Kidney (tissue), 14 donors: ENCODE data around the gene CLEC16A. TPM values are rescaled to one million over a fixed set of nuclear protein-coding genes. Genes with fewer than 3 reads are reported as not detected.

Experiments
- DNase-seq, 5 donors: peaks; one replicate each; pipeline ENCODE4 v3.0.0-alpha.2; 2013 to 2020
- FAIRE-seq: peaks from 2 replicates; lab custom pipeline; 2012; peaks lifted over from hg19 to GRCh38; lab: Jason Lieb, UNC
- H3K27ac ChIP-seq, 2 donors: one replicate each; pipeline ENCODE4 v1.7.0; 2013; ENCODE audit warnings: low read depth in 2 of 2, low read length in 2 of 2, inconsistent platforms in 1 of 2
- H3K27me3 ChIP-seq: one replicate; pipeline ENCODE4 v1.7.1; 2013; ENCODE audit warnings: low read length, inconsistent platforms; ENCODE audit not compliant: control insufficient read depth, insufficient read depth
- H3K36me3 ChIP-seq, 3 donors: one replicate each; pipeline versions ENCODE4 v1.7.0 to v1.7.1; 2013; ENCODE audit warnings: low read length in 3 of 3, control low read depth in 1 of 3, inconsistent platforms in 1 of 3; ENCODE audit not compliant: insufficient read depth in 3 of 3, control insufficient read depth in 2 of 3
- H3K4me1 ChIP-seq, 3 donors: one replicate each; pipeline versions ENCODE4 v1.7.0 to v1.7.1; 2013; ENCODE audit warnings: low read length in 3 of 3, inconsistent platforms in 1 of 3, low read depth in 1 of 3; ENCODE audit not compliant: control insufficient read depth in 2 of 3, insufficient read depth in 2 of 3
- H3K4me3 ChIP-seq, 3 donors: one replicate each; pipeline versions ENCODE4 v1.7.0 to v1.8.1; 2013; ENCODE audit warnings: low read length in 3 of 3, control low read depth in 1 of 3, inconsistent platforms in 1 of 3
- H3K9ac ChIP-seq, 3 donors: one replicate each; pipeline versions ENCODE4 v1.7.0 to v1.7.1; 2013; ENCODE audit warnings: low read length in 3 of 3, control low read depth in 1 of 3, inconsistent platforms in 1 of 3
- H3K9me3 ChIP-seq, 3 donors: one replicate each; pipeline versions ENCODE4 v1.7.0 to v1.7.1; 2013; ENCODE audit warnings: low read length in 3 of 3, control low read depth in 1 of 3, inconsistent platforms in 1 of 3; ENCODE audit not compliant: control insufficient read depth in 2 of 3, insufficient read depth in 1 of 3
- CTCF ChIP-seq: IDR thresholded peaks from 3 replicates; pipeline ENCODE4 v1.5.1; 2012; ENCODE audit warnings: mild to moderate bottlenecking, moderate library complexity, borderline replicate concordance; ENCODE audit not compliant: insufficient read depth; ENCODE audit errors: extremely low read depth
- intact Hi-C: fragments of 100-400 bp; cut with DNase I; formaldehyde crosslinking; loops from one replicate; pipeline ENCODE4 v1.11.1; 2022
- polyA plus RNA-seq: library from polyadenylated mRNA; stranded (reverse); fragments of 350-450 nt; fragmentation: Illumina TruSeq; extraction: RNeasy Lipid Tissue Mini Kit (QIAGEN cat#74804); gene quantifications from one replicate; pipeline ENCODE4 v1.2.3, GENCODE V29; 2014; ENCODE audit warnings: low read depth, low replicate concordance; ENCODE audit not compliant: insufficient read depth
- total RNA-seq: library from RNA; stranded (reverse); fragmentation: NEBNext Ultra II Directional; extraction: Animal tissue kit (Norgen Biotek cat#: 25700); gene quantifications from one replicate; pipeline ENCODE4 v1.2.1, GENCODE V29; 2021
- donor health status: control.
- donor health status: control.
- donor health status: control.
- donor health status: control.
- donor health status: control.
- donor health status: DM: yes; HTN: yes; CAD: no.
- donor health status: Normal renal cell carcinoma (clear cell type).

CLEC16A gene
- total and polyA plus RNA-seq, 2 donors from 2014 or later: 10.8 to 51.9 TPM

- no peaks in the 10 kb centered on the region for H3K27me3 ChIP-seq
- no peaks in the 10 kb centered on the region for H3K9me3 ChIP-seq
- peak in 2 of 5 donors; percentile 38 to 88 for DNase-seq
- no peak for TF ChIP-seq CTCF
- FAIRE-seq: no peak
- no peaks in the 10 kb centered on the region for H3K36me3 ChIP-seq
- H3K4me3 ChIP-seq: no peak overlapping the region
- H3K9ac ChIP-seq: no peak overlapping the region
- peak overlapping the region in 1 of 2 donors; percentile 47 for H3K27ac ChIP-seq
- peaks cover 0 to 5% (median 0%) of the 10 kb centered on the region in 3 donors for H3K4me1 ChIP-seq
- intact Hi-C loops: no loop called here
These were observed 280.7 kb downstream of the CLEC16A start for GRCh38 chr16:11224894-11225676.

GRCh38 chr16:11225677-11226549, 281.5 kb downstream of the CLEC16A start:
- intact Hi-C loops: no loop called here
- H3K9ac ChIP-seq: no peak overlapping the region
- H3K4me3 ChIP-seq: no peak overlapping the region

GRCh38 chr16:11229432-11229831, 285.1 kb downstream of the CLEC16A start:
- no peak for FAIRE-seq
- intact Hi-C loops: no loop called here
- TF ChIP-seq CTCF: no peak
- H3K9me3 ChIP-seq: no peaks in the 10 kb centered on the region
- H3K36me3 ChIP-seq: no peaks in the 10 kb centered on the region
- H3K4me3 ChIP-seq: no peak overlapping the region
- DNase-seq: no peak
- no peak overlapping the region for H3K9ac ChIP-seq
- H3K27ac ChIP-seq: no peak overlapping the region
- H3K4me1 ChIP-seq: peaks cover 0 to 6% (median 0%) of the 10 kb centered on the region in 3 donors
- H3K27me3 ChIP-seq: no peaks in the 10 kb centered on the region

More at GRCh38 chr16:11225677-11226549, 281.5 kb downstream of the CLEC16A start:
- TF ChIP-seq CTCF: no peak
- DNase-seq (no peak), FAIRE-seq (no peak)
- Histone ChIP-seq H3K4me1 (peaks cover 0 to 5% (median 0%) of the 10 kb centered on the region in 3 donors), H3K27ac (no peak overlapping the region), H3K9me3 (no peaks in the 10 kb centered on the region), H3K27me3 (no peaks in the 10 kb centered on the region), H3K36me3 (no peaks in the 10 kb centered on the region)
